Activated CD4-positive, alpha-beta T cell treated with anti-CD3 and anti-CD28 coated beads, Interleukin-2, Interleukin-4, amounts not matched to agents 100 ng/mL and 50 ng/mL, durations not matched to agents 16 hours and 8 hours (primary cell): ENCODE data around the gene NOL4.
"Not testable (repeated sequence)": the region's sequence is repeated elsewhere in the genome, so short reads cannot be mapped to it uniquely, and the experiment has no call there.

Source experiments
- DNase-seq: peaks from one replicate; pipeline ENCODE4 v3.0.0-alpha.2; 2020; ENCODE audit warnings: low spot score

The NOL4 gene

GRCh38 chr18:34224423-34225217 is at the start of gene NOL4:
TSS of gene NOL4 (minus strand) at chr18:34224913. CDS start at chr18:34223253, 1,660 bp downstream.
- DNase-seq: no peak

GRCh38 chr18:34266029-34266428 is 41.3 kb upstream of the NOL4 start:
- not testable (repeated sequence) for DNase-seq

GRCh38 chr18:34261865-34262780 is 37.4 kb upstream of the NOL4 start:
- DNase-seq: no peak

- no peak for DNase-seq
These were observed 33.5 kb upstream of the NOL4 start for GRCh38 chr18:34258176-34258575.

- DNase-seq: no peak
These were observed 27.2 kb upstream of the NOL4 start for GRCh38 chr18:34251919-34252318.

- no peak for DNase-seq
These were observed 24.0 kb upstream of the NOL4 start for GRCh38 chr18:34248727-34249126.

- no peak for DNase-seq
These were observed 18.0 kb upstream of the NOL4 start for GRCh38 chr18:34242739-34243138.

- not testable (repeated sequence) for DNase-seq
These were observed 9.2 kb upstream of the NOL4 start for GRCh38 chr18:34233781-34234388.

- no peak for DNase-seq
These were observed 473 bp upstream of the NOL4 start for GRCh38 chr18:34225218-34225553.

- DNase-seq: no peak
These were observed 755 bp downstream of the NOL4 start for GRCh38 chr18:34223893-34224422.

- no peak for DNase-seq
These were observed 1.4 kb downstream of the NOL4 start for GRCh38 chr18:34223164-34223892.

- DNase-seq: no peak
These were observed 2.2 kb downstream of the NOL4 start for GRCh38 chr18:34222307-34223163.

GRCh38 chr18:34221971-34222306 is 2.8 kb downstream of the NOL4 start:
- DNase-seq: no peak

GRCh38 chr18:34220081-34220815 is 4.5 kb downstream of the NOL4 start:
- no peak for DNase-seq

GRCh38 chr18:34219651-34220050 is 5.1 kb downstream of the NOL4 start:
- DNase-seq: no peak

GRCh38 chr18:34212511-34212910 is 12.2 kb downstream of the NOL4 start:
- no peak for DNase-seq

- DNase-seq: no peak
These were observed 17.3 kb downstream of the NOL4 start for GRCh38 chr18:34207344-34207851.

GRCh38 chr18:34203866-34204265 is 20.8 kb downstream of the NOL4 start:
- DNase-seq: no peak

GRCh38 chr18:34196256-34196655 is 28.5 kb downstream of the NOL4 start:
- no peak for DNase-seq

- DNase-seq: no peak
These were observed 30.5 kb downstream of the NOL4 start for GRCh38 chr18:34194239-34194638.
